ENCODE results near the gene MTCL3.

DNA sequence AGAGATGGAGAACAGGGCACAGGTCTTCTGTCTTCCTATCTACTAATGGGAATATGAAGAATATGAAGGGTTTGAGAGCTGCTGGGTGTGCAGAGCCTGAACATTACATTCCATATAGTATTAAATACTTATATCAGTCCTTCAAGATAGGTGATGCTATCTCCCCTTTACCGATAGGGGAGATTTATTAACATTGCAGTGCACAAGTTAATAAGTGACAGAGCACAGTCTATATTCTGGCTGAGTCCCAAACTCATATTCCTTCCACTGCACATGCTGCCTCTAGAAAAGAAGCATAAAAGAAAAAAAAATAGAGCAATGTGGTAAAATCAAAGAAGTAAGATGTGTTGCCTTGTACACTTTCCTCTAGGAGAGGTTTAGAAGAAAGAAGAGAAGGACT lies 41.5 kb downstream of the MTCL3 start:
- no peak for TF ChIP-seq FOXK1 (CRISPR knock-in tag; IDR thresholded peaks at IDR 0.05)
- no peak for TF ChIP-seq GRHL2 (CRISPR knock-in tag; IDR thresholded peaks at IDR 0.05; ENCODE audit: insufficient replicate concordance, severe bottlenecking)
- TF ChIP-seq CTCF (IDR thresholded peaks at IDR 0.05): no peak
- TF ChIP-seq NR2C2 (CRISPR knock-in tag; IDR thresholded peaks at IDR 0.05): no peak
- no peak for TF ChIP-seq ELF4 (CRISPR knock-in tag; IDR thresholded peaks at IDR 0.05; ENCODE audit: low read depth)
